Measurements from ENCODE around the gene SLC1A5.
"Not testable (repeated sequence)": the region's sequence is repeated elsewhere in the genome, so short reads cannot be mapped to it uniquely, and the experiment has no call there.

SLC1A5 gene

GRCh38 chr19:46788262-46788967 lies at the start of gene SLC1A5:
SLC1A5 (minus strand) TSS chr19:46788594; CDS start chr19:46787965, 629 bp downstream.
- DNase-seq (ENCODE audit: low read depth), result peak; percentile 96

- no peak for DNase-seq (ENCODE audit: low read depth)
Measured at GRCh38 chr19:46838160-46838559, 49.8 kb upstream of the SLC1A5 start.

GRCh38 chr19:46834984-46835383 lies 46.6 kb upstream of the SLC1A5 start:
- no peak for DNase-seq (ENCODE audit: low read depth)

GRCh38 chr19:46834121-46834520 lies 45.7 kb upstream of the SLC1A5 start:
- no peak for DNase-seq (ENCODE audit: low read depth)

- no peak for DNase-seq (ENCODE audit: low read depth)
Measured at GRCh38 chr19:46830864-46831263, 42.5 kb upstream of the SLC1A5 start.

- no peak for DNase-seq (ENCODE audit: low read depth)
Measured at GRCh38 chr19:46828484-46828883, 40.1 kb upstream of the SLC1A5 start.

- no peak for DNase-seq (ENCODE audit: low read depth)
Measured at GRCh38 chr19:46825731-46826055, 37.3 kb upstream of the SLC1A5 start.

- no peak for DNase-seq (ENCODE audit: low read depth)
Measured at GRCh38 chr19:46824890-46825730, 36.7 kb upstream of the SLC1A5 start.

GRCh38 chr19:46823049-46823448 lies 34.7 kb upstream of the SLC1A5 start:
- no peak for DNase-seq (ENCODE audit: low read depth)

- DNase-seq (ENCODE audit: low read depth), result not testable (repeated sequence)
Measured at GRCh38 chr19:46822410-46822787, 34.0 kb upstream of the SLC1A5 start.

- DNase-seq (ENCODE audit: low read depth), result peak; percentile 18
Measured at GRCh38 chr19:46821512-46822409, 33.4 kb upstream of the SLC1A5 start.

- no peak for DNase-seq (ENCODE audit: low read depth)
Measured at GRCh38 chr19:46818812-46819211, 30.4 kb upstream of the SLC1A5 start.

GRCh38 chr19:46815833-46816627 lies 27.6 kb upstream of the SLC1A5 start:
- no peak for DNase-seq (ENCODE audit: low read depth)

GRCh38 chr19:46813839-46814358 lies 25.5 kb upstream of the SLC1A5 start:
- no peak for DNase-seq (ENCODE audit: low read depth)

- no peak for DNase-seq (ENCODE audit: low read depth)
Measured at GRCh38 chr19:46812977-46813838, 24.8 kb upstream of the SLC1A5 start.

GRCh38 chr19:46809534-46810272 lies 21.3 kb upstream of the SLC1A5 start:
- no peak for DNase-seq (ENCODE audit: low read depth)

GRCh38 chr19:46806656-46807055 lies 18.3 kb upstream of the SLC1A5 start:
- DNase-seq (ENCODE audit: low read depth), result no peak

GRCh38 chr19:46804432-46804831 lies 16.0 kb upstream of the SLC1A5 start:
- not testable (repeated sequence) for DNase-seq (ENCODE audit: low read depth)

- DNase-seq (ENCODE audit: low read depth), result no peak
Measured at GRCh38 chr19:46803555-46803954, 15.2 kb upstream of the SLC1A5 start.

GRCh38 chr19:46802152-46802551 lies 13.8 kb upstream of the SLC1A5 start:
- DNase-seq (ENCODE audit: low read depth), result no peak
